Measurements from ENCODE around the gene UBLCP1.

Gene UBLCP1

GRCh38 chr5:159310511-159310910 is 47.4 kb downstream of the UBLCP1 start:
- TF ChIP-seq POLR2AphosphoS5 (IDR thresholded peaks at IDR 0.05; ENCODE audit: low read depth) (no peak), SPI1 (IDR thresholded peaks at IDR 0.05; ENCODE audit: borderline replicate concordance, low read depth) (no peak)
- Histone ChIP-seq H3K27me3 (ENCODE audit: insufficient read depth, poor library complexity, severe bottlenecking) (no peaks in the 10 kb centered on the region), H3K4me3 (replicated peaks; ENCODE audit: insufficient read depth, low read length) (no peak overlapping the region), H3K27ac (replicated peaks) (no peak overlapping the region)
- no peak for DNase-seq (ENCODE audit: low read depth in 1 of 2, low spot score in 1 of 2)

GRCh38 chr5:159311063-159311462 is 48.0 kb downstream of the UBLCP1 start:
- H3K4me3 ChIP-seq (replicated peaks; ENCODE audit: insufficient read depth, low read length), result no peak overlapping the region

GRCh38 chr5:159313197-159313596 is 50.1 kb downstream of the UBLCP1 start:
- no peak for TF ChIP-seq REST (IDR thresholded peaks at IDR 0.05; ENCODE audit: insufficient replicate concordance, low read depth)
- TF ChIP-seq CTCF (IDR thresholded peaks at IDR 0.05; ENCODE audit: insufficient read depth, low read length), result no peak
- TF ChIP-seq SPI1 (IDR thresholded peaks at IDR 0.05; ENCODE audit: borderline replicate concordance, low read depth), result no peak
- no peak for TF ChIP-seq GABPA (IDR thresholded peaks at IDR 0.05; ENCODE audit: low read depth)
- TF ChIP-seq POLR2AphosphoS5 (IDR thresholded peaks at IDR 0.05; ENCODE audit: low read depth), result no peak
- no peak overlapping the region for H3K27ac ChIP-seq (replicated peaks)
- DNase-seq (ENCODE audit: low read depth in 1 of 2, low spot score in 1 of 2), result no peak
- no peaks in the 10 kb centered on the region for H3K27me3 ChIP-seq (ENCODE audit: insufficient read depth, poor library complexity, severe bottlenecking)
- H3K4me3 ChIP-seq (replicated peaks; ENCODE audit: insufficient read depth, low read length), result no peak overlapping the region

More at GRCh38 chr5:159311063-159311462, 48.0 kb downstream of the UBLCP1 start:
- Histone ChIP-seq H3K27ac (replicated peaks) (no peak overlapping the region), H3K27me3 (ENCODE audit: insufficient read depth, poor library complexity, severe bottlenecking) (no peaks in the 10 kb centered on the region)
- TF ChIP-seq REST (IDR thresholded peaks at IDR 0.05; ENCODE audit: insufficient replicate concordance, low read depth) (no peak), GABPA (IDR thresholded peaks at IDR 0.05; ENCODE audit: low read depth) (no peak), SPI1 (IDR thresholded peaks at IDR 0.05; ENCODE audit: borderline replicate concordance, low read depth) (no peak), CTCF (IDR thresholded peaks at IDR 0.05; ENCODE audit: insufficient read depth, low read length) (no peak), POLR2AphosphoS5 (IDR thresholded peaks at IDR 0.05; ENCODE audit: low read depth) (no peak)
- no peak for DNase-seq (ENCODE audit: low read depth in 1 of 2, low spot score in 1 of 2)

GRCh38 chr5:159316519-159317383 is 53.7 kb downstream of the UBLCP1 start:
- TF ChIP-seq CTCF (IDR thresholded peaks at IDR 0.05; ENCODE audit: insufficient read depth, low read length), result peak; percentile 52
- no peak for TF ChIP-seq REST (IDR thresholded peaks at IDR 0.05; ENCODE audit: insufficient replicate concordance, low read depth)
- no peak for TF ChIP-seq POLR2AphosphoS5 (IDR thresholded peaks at IDR 0.05; ENCODE audit: low read depth)
- no peak for TF ChIP-seq GABPA (IDR thresholded peaks at IDR 0.05; ENCODE audit: low read depth)
- TF ChIP-seq SPI1 (IDR thresholded peaks at IDR 0.05; ENCODE audit: borderline replicate concordance, low read depth), result no peak
- peak in 1 of 2 experiments; percentile 44 for DNase-seq (ENCODE audit: low read depth in 1 of 2, low spot score in 1 of 2)
- Histone ChIP-seq H3K27me3 (ENCODE audit: insufficient read depth, poor library complexity, severe bottlenecking) (no peaks in the 10 kb centered on the region), H3K4me3 (replicated peaks; ENCODE audit: insufficient read depth, low read length) (no peak overlapping the region), H3K27ac (replicated peaks) (no peak overlapping the region)
